Mesenchymal stem cell (in vitro differentiated cells and primary cell): Measurements from ENCODE around the gene CEACAM18.

Experiments used
- DNase-seq: peaks from one replicate; pipeline ENCODE4 v3.0.0-alpha.2; 2013
- H2AFZ ChIP-seq: one replicate; pipeline ENCODE4 v1.6.1; 2013; ENCODE audit warnings: low read depth, mild to moderate bottlenecking, control low read depth, inconsistent platforms, low read length, moderate library complexity
- H2AK5ac ChIP-seq: 2 replicates; pipeline ENCODE4 v1.6.1; 2013; ENCODE audit warnings: low read length, moderate library complexity, mild to moderate bottlenecking, inconsistent platforms; ENCODE audit not compliant: severe bottlenecking
- H2BK120ac ChIP-seq: one replicate; pipeline ENCODE4 v1.6.1; 2013; ENCODE audit warnings: low read depth, mild to moderate bottlenecking, inconsistent platforms, low read length, moderate library complexity
- H2BK12ac ChIP-seq, 2 experiments: one replicate each; pipeline ENCODE4 v1.6.1; 2013; ENCODE audit warnings: inconsistent platforms in 2 of 2, low read length in 2 of 2, mild to moderate bottlenecking in 2 of 2, moderate library complexity in 2 of 2, control low read depth in 1 of 2
- H2BK15ac ChIP-seq: one replicate; pipeline ENCODE4 v1.6.1; 2013; ENCODE audit warnings: mild to moderate bottlenecking, low read depth, inconsistent platforms; ENCODE audit not compliant: poor library complexity, severe bottlenecking
- H2BK5ac ChIP-seq: 2 replicates; pipeline ENCODE4 v1.6.1; 2013; ENCODE audit warnings: low read depth, mild to moderate bottlenecking, low read length, control low read depth, inconsistent platforms; ENCODE audit not compliant: poor library complexity, severe bottlenecking
- H3K14ac ChIP-seq, 2 experiments: one replicate each; pipeline ENCODE4 v1.6.1; 2013; ENCODE audit warnings: inconsistent platforms in 2 of 2, low read length in 2 of 2, control low read depth in 1 of 2, mild to moderate bottlenecking in 1 of 2, moderate library complexity in 1 of 2
- H3K18ac ChIP-seq, 2 experiments: one replicate each; pipeline ENCODE4 v1.6.1; 2013; ENCODE audit warnings: inconsistent platforms in 2 of 2, low read length in 2 of 2, control low read depth in 1 of 2, low read depth in 1 of 2, mild to moderate bottlenecking in 1 of 2
- H3K23ac ChIP-seq, 2 experiments: one replicate each; pipeline ENCODE4 v1.6.1; 2013; ENCODE audit warnings: inconsistent platforms in 2 of 2, low read length in 2 of 2, mild to moderate bottlenecking in 2 of 2, moderate library complexity in 2 of 2, control low read depth in 1 of 2
- H3K27ac ChIP-seq: 2 replicates; pipeline ENCODE4 v1.5.1; 2013; ENCODE audit warnings: mild to moderate bottlenecking, moderate library complexity, low read length, control low read depth, inconsistent platforms; ENCODE audit not compliant: poor library complexity, severe bottlenecking
- H3K27me3 ChIP-seq, 2 experiments: 2 replicates each; pipeline versions ENCODE4 v1.6.1 to v1.7.0; 2013; ENCODE audit warnings: low read length in 2 of 2, mild to moderate bottlenecking in 2 of 2, moderate library complexity in 2 of 2, control low read depth in 1 of 2, inconsistent platforms in 1 of 2; ENCODE audit not compliant: control insufficient read depth in 1 of 2, insufficient read depth in 1 of 2
- H3K36me3 ChIP-seq, 2 experiments: 2 replicates each; pipeline versions ENCODE4 v1.6.1 to v1.7.0; 2013; ENCODE audit warnings: low read length in 2 of 2, control low read depth in 1 of 2, inconsistent platforms in 1 of 2, low read depth in 1 of 2, mild to moderate bottlenecking in 1 of 2; ENCODE audit not compliant: insufficient read depth in 2 of 2, control insufficient read depth in 1 of 2
- H3K4ac ChIP-seq, 2 experiments: one replicate each; pipeline ENCODE4 v1.6.1; 2013; ENCODE audit warnings: inconsistent platforms in 2 of 2, low read length in 2 of 2, mild to moderate bottlenecking in 2 of 2, moderate library complexity in 2 of 2, control low read depth in 1 of 2, low read depth in 1 of 2
- H3K4me1 ChIP-seq: 2 replicates; pipeline ENCODE4 v1.6.1; 2013; ENCODE audit warnings: low read depth, low read length, control low read depth; ENCODE audit not compliant: control insufficient read depth, insufficient read depth
- H3K4me2 ChIP-seq: 2 replicates; pipeline ENCODE4 v1.6.1; 2013; ENCODE audit warnings: low read length, mild to moderate bottlenecking, inconsistent platforms; ENCODE audit not compliant: poor library complexity, severe bottlenecking
- H3K4me3 ChIP-seq, 2 experiments: 2 replicates each; pipeline versions ENCODE4 v1.5.1 to v1.7.0; 2013; ENCODE audit warnings: low read length in 2 of 2, mild to moderate bottlenecking in 2 of 2, control low read depth in 1 of 2, low read depth in 1 of 2; ENCODE audit not compliant: insufficient read depth in 1 of 2
- H3K79me1 ChIP-seq: replicated peaks from 2 replicates; pipeline ENCODE4 v1.6.1; 2013; ENCODE audit warnings: mild to moderate bottlenecking, control low read depth, low read length, inconsistent platforms; ENCODE audit not compliant: poor library complexity, severe bottlenecking
- H3K9ac ChIP-seq: 2 replicates; pipeline ENCODE4 v1.7.0; 2013; ENCODE audit warnings: mild to moderate bottlenecking, low read length, moderate library complexity
- H3K9me3 ChIP-seq: 2 replicates; pipeline ENCODE4 v1.7.0; 2013; ENCODE audit warnings: mild to moderate bottlenecking, low read length; ENCODE audit not compliant: control insufficient read depth
- H4K8ac ChIP-seq: one replicate; pipeline ENCODE4 v1.6.1; 2013; ENCODE audit warnings: inconsistent platforms, mild to moderate bottlenecking, low read length, moderate library complexity
- H4K91ac ChIP-seq: one replicate; pipeline ENCODE4 v1.6.1; 2013; ENCODE audit warnings: mild to moderate bottlenecking, low read length, inconsistent platforms
- WGBS: methylation state at CpG from one replicate; pipeline ENCODE4 v1.1.7; 2013; ENCODE audit warnings: mixed read lengths; 5-methylcytosine and 5-hydroxymethylcytosine counted together

CEACAM18 gene

DNA sequence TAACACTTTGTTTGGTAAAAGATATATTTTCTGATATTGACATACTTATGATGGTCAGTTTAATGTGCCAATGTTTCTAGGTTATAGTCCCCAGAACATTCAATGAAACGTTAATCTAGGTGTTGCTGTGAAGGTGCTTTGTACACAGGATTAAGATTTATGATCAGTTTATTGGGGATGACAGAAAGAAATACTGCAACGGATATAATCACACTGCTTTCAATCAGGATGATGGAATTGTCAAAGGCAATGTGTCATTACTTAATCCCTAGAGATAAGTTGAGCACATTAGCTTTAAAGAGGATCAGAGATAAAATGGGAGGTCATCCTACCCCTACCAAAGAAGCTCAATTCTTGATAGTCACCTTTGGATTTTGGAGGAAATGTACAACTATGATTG, 35.6 kb downstream of the CEACAM18 start:
- H3K14ac ChIP-seq = no peak overlapping the region
- peaks cover 0 to 20% of the 10 kb centered on the region in 2 experiments for H3K27me3 ChIP-seq
- no peak for DNase-seq
- H3K23ac ChIP-seq = no peak overlapping the region
- H3K4me2 ChIP-seq = no peak overlapping the region
- WGBS = 0% methylated on average over 1 of the region's 2 CpGs
- no peak overlapping the region for H2BK15ac ChIP-seq
- no peak overlapping the region for H3K4me3 ChIP-seq
- H3K9ac ChIP-seq = no peak overlapping the region
- H3K27ac ChIP-seq = no peak overlapping the region
- no peak overlapping the region for H2BK12ac ChIP-seq
- H2AK5ac ChIP-seq = no peak overlapping the region
- H3K4me1 ChIP-seq = no peaks in the 10 kb centered on the region
- H3K18ac ChIP-seq = no peak overlapping the region
- no peak overlapping the region for H3K4ac ChIP-seq
- H3K36me3 ChIP-seq = no peaks in the 10 kb centered on the region
- no peak overlapping the region for H4K8ac ChIP-seq
- H4K91ac ChIP-seq = no peak overlapping the region
- no peaks in the 10 kb centered on the region for H3K79me1 ChIP-seq
- no peak overlapping the region for H2BK120ac ChIP-seq
- H2BK5ac ChIP-seq = no peak overlapping the region
- H2AFZ ChIP-seq = no peak overlapping the region
- H3K9me3 ChIP-seq = peaks cover 6% of the 10 kb centered on the region

- peaks cover 0 to 17% of the 10 kb centered on the region in 2 experiments for H3K27me3 ChIP-seq
- no peak overlapping the region for H3K4me2 ChIP-seq
- H3K4ac ChIP-seq = no peak overlapping the region
- no peak overlapping the region for H3K14ac ChIP-seq
- no peak overlapping the region for H3K4me3 ChIP-seq
- H2AK5ac ChIP-seq = no peak overlapping the region
- no peaks in the 10 kb centered on the region for H3K4me1 ChIP-seq
- 20% methylated on average over 2 of the region's 3 CpGs for WGBS
- no peaks in the 10 kb centered on the region for H3K79me1 ChIP-seq
- H3K9ac ChIP-seq = no peak overlapping the region
- DNase-seq = peak; percentile 52
- no peak overlapping the region for H4K8ac ChIP-seq
- H2BK12ac ChIP-seq = no peak overlapping the region
- no peak overlapping the region for H4K91ac ChIP-seq
- no peak overlapping the region for H2BK15ac ChIP-seq
- no peak overlapping the region for H3K18ac ChIP-seq
- H3K27ac ChIP-seq = no peak overlapping the region
- no peak overlapping the region for H3K23ac ChIP-seq
- H3K9me3 ChIP-seq = peaks cover 6% of the 10 kb centered on the region
- no peak overlapping the region for H2BK120ac ChIP-seq
- H3K36me3 ChIP-seq = no peaks in the 10 kb centered on the region
- H2AFZ ChIP-seq = no peak overlapping the region
- H2BK5ac ChIP-seq = no peak overlapping the region
These were observed 36.6 kb downstream of the CEACAM18 start for GRCh38 chr19:51514866-51515481.

GRCh38 chr19:51520728-51521127, 42.4 kb downstream of the CEACAM18 start:
- 43% methylated on average over 2 of the region's 2 CpGs for WGBS
- no peaks in the 10 kb centered on the region for H3K79me1 ChIP-seq
- H3K14ac ChIP-seq = no peak overlapping the region
- H3K4me1 ChIP-seq = no peaks in the 10 kb centered on the region
- no peak overlapping the region for H3K18ac ChIP-seq
- H3K27me3 ChIP-seq = no peaks in the 10 kb centered on the region
- H3K23ac ChIP-seq = no peak overlapping the region
- no peaks in the 10 kb centered on the region for H3K36me3 ChIP-seq
- H3K27ac ChIP-seq = no peak overlapping the region
- no peak overlapping the region for H3K9ac ChIP-seq
- no peak overlapping the region for H2BK12ac ChIP-seq
- no peak overlapping the region for H2AFZ ChIP-seq
- H3K4me3 ChIP-seq = no peak overlapping the region
- no peak overlapping the region for H2BK15ac ChIP-seq
- H2AK5ac ChIP-seq = no peak overlapping the region
- no peak overlapping the region for H2BK120ac ChIP-seq
- peaks cover 6% of the 10 kb centered on the region for H3K9me3 ChIP-seq
- no peak overlapping the region for H3K4me2 ChIP-seq
- no peak overlapping the region for H4K91ac ChIP-seq
- H2BK5ac ChIP-seq = no peak overlapping the region
- H3K4ac ChIP-seq = no peak overlapping the region
- no peak for DNase-seq
- no peak overlapping the region for H4K8ac ChIP-seq

- Histone ChIP-seq H2BK15ac (no peak overlapping the region), H2AK5ac (no peak overlapping the region), H3K4me3 (no peak overlapping the region), H3K79me1 (no peaks in the 10 kb centered on the region), H2AFZ (no peak overlapping the region), H4K8ac (no peak overlapping the region), H3K36me3 (no peaks in the 10 kb centered on the region), H2BK120ac (no peak overlapping the region), H3K18ac (no peak overlapping the region), H3K9ac (no peak overlapping the region), H3K14ac (no peak overlapping the region), H3K27me3 (no peaks in the 10 kb centered on the region), H3K23ac (no peak overlapping the region), H4K91ac (no peak overlapping the region), H3K27ac (no peak overlapping the region), H3K9me3 (peaks cover 6% of the 10 kb centered on the region), H3K4ac (no peak overlapping the region), H2BK12ac (no peak overlapping the region), H3K4me1 (no peaks in the 10 kb centered on the region), H2BK5ac (no peak overlapping the region), H3K4me2 (no peak overlapping the region)
- DNase-seq = no peak
- WGBS = 75% methylated on average over 2 of the region's 2 CpGs
These were observed 43.0 kb downstream of the CEACAM18 start for GRCh38 chr19:51521357-51521756.
